Activated T-helper 9 cell treated with anti-CD3 and anti-CD28 coated beads, Interleukin-2, amount 50 U/mL, for 16 hours (primary cell): ENCODE measurements around the gene ZNF451.

Source experiments
- DNase-seq: peaks from one replicate; pipeline ENCODE4 v3.0.0-alpha.2; 2020; ENCODE audit warnings: low read depth

Gene ZNF451

GRCh38 chr6:57094689-57095088, 4.7 kb downstream of the ZNF451 start:
- no peak for DNase-seq

GRCh38 chr6:57097596-57097995, 7.6 kb downstream of the ZNF451 start:
- no peak for DNase-seq

GRCh38 chr6:57102976-57103375, 13.0 kb downstream of the ZNF451 start:
- DNase-seq: no peak

GRCh38 chr6:57104336-57104735, 14.3 kb downstream of the ZNF451 start:
- DNase-seq: no peak

GRCh38 chr6:57106990-57107389, 17.0 kb downstream of the ZNF451 start:
- no peak for DNase-seq

- no peak for DNase-seq
These were observed 18.7 kb downstream of the ZNF451 start for GRCh38 chr6:57108691-57109090.

GRCh38 chr6:57109880-57110279, 19.9 kb downstream of the ZNF451 start:
- DNase-seq: no peak

- DNase-seq: no peak
These were observed 23.1 kb downstream of the ZNF451 start for GRCh38 chr6:57113105-57113504.

- DNase-seq: no peak
These were observed 26.8 kb downstream of the ZNF451 start for GRCh38 chr6:57116776-57117175.

GRCh38 chr6:57117796-57118195, 27.8 kb downstream of the ZNF451 start:
- no peak for DNase-seq

- no peak for DNase-seq
These were observed 33.1 kb downstream of the ZNF451 start for GRCh38 chr6:57123111-57123510.

- no peak for DNase-seq
These were observed 37.8 kb downstream of the ZNF451 start for GRCh38 chr6:57127763-57128162.

- DNase-seq: no peak
These were observed 40.7 kb downstream of the ZNF451 start for GRCh38 chr6:57130661-57131177.

- DNase-seq: no peak
These were observed 45.0 kb downstream of the ZNF451 start for GRCh38 chr6:57134954-57135353.

GRCh38 chr6:57135885-57136284, 45.9 kb downstream of the ZNF451 start:
- DNase-seq: no peak

GRCh38 chr6:57137350-57137749, 47.4 kb downstream of the ZNF451 start:
- DNase-seq: no peak

- DNase-seq: no peak
These were observed 48.0 kb downstream of the ZNF451 start for GRCh38 chr6:57138026-57138425.

- DNase-seq: no peak
These were observed 51.6 kb downstream of the ZNF451 start for GRCh38 chr6:57141451-57142177.

- no peak for DNase-seq
These were observed 52.2 kb downstream of the ZNF451 start for GRCh38 chr6:57142178-57142525.

- DNase-seq: no peak
These were observed 53.7 kb downstream of the ZNF451 start for GRCh38 chr6:57143690-57144089.

GRCh38 chr6:57147401-57147800, 57.4 kb downstream of the ZNF451 start:
- no peak for DNase-seq

GRCh38 chr6:57147955-57148858, 58.2 kb downstream of the ZNF451 start:
- DNase-seq: no peak

- no peak for DNase-seq
These were observed 68.7 kb downstream of the ZNF451 start for GRCh38 chr6:57158658-57159057.
